Activated CD4-positive, CD25-positive, alpha-beta regulatory T cell treated with anti-CD3 and anti-CD28 coated beads, Interleukin-2, amount 50 U/mL, for 24 hours (primary cell): ENCODE data around the gene CBS.
A peak's percentile ranks its signal among the peaks of the same experiment; 100 is the strongest.
"Not testable (repeated sequence)": the region's sequence is repeated elsewhere in the genome, so short reads cannot be mapped to it uniquely, and the experiment has no call there.

Source experiments
- ATAC-seq, 2 donors: fragments of 150-1000 bp; cut with Tn5 transposase; one replicate each; pipeline ENCODE4 v1.10.0; 2021; ENCODE audit warnings: mild to moderate bottlenecking in 1 of 2, moderate library complexity in 1 of 2

The CBS gene

GRCh38 chr21:43066690-43067089 lies 8.9 kb downstream of the CBS start:
- not testable (repeated sequence) for ATAC-seq

- ATAC-seq, result not testable (repeated sequence)
These were observed 9.6 kb downstream of the CBS start for GRCh38 chr21:43065991-43066390.

- ATAC-seq, result not testable (repeated sequence)
These were observed 11.2 kb downstream of the CBS start for GRCh38 chr21:43064265-43064917.

GRCh38 chr21:43062955-43063664 lies 12.5 kb downstream of the CBS start:
- not testable (repeated sequence) for ATAC-seq

- ATAC-seq, result not testable (repeated sequence)
These were observed 22.5 kb downstream of the CBS start for GRCh38 chr21:43053112-43053511.

GRCh38 chr21:43045876-43046821 lies 29.5 kb downstream of the CBS start:
- ATAC-seq, result peak; percentile 56 to 64

GRCh38 chr21:43045165-43045875 lies 30.3 kb downstream of the CBS start:
- peak; percentile 53 to 62 for ATAC-seq

- not testable (repeated sequence) for ATAC-seq
These were observed 31.1 kb downstream of the CBS start for GRCh38 chr21:43044547-43044946.

GRCh38 chr21:43043291-43043690 lies 32.3 kb downstream of the CBS start:
- ATAC-seq, result not testable (repeated sequence)

GRCh38 chr21:43042169-43042568 lies 33.5 kb downstream of the CBS start:
- not testable (repeated sequence) for ATAC-seq

- ATAC-seq, result not testable (repeated sequence)
These were observed 37.0 kb downstream of the CBS start for GRCh38 chr21:43038659-43039044.

- ATAC-seq, result not testable (repeated sequence)
These were observed 37.5 kb downstream of the CBS start for GRCh38 chr21:43037918-43038658.

GRCh38 chr21:43036889-43037288 lies 38.7 kb downstream of the CBS start:
- not testable (repeated sequence) for ATAC-seq

GRCh38 chr21:43034826-43035225 lies 40.8 kb downstream of the CBS start:
- ATAC-seq, result no peak

- ATAC-seq, result no peak
These were observed 41.5 kb downstream of the CBS start for GRCh38 chr21:43034101-43034500.

- ATAC-seq, result no peak
These were observed 44.5 kb downstream of the CBS start for GRCh38 chr21:43031121-43031619.

- no peak for ATAC-seq
These were observed 45.9 kb downstream of the CBS start for GRCh38 chr21:43029785-43030184.

- no peak for ATAC-seq
These were observed 47.5 kb downstream of the CBS start for GRCh38 chr21:43027846-43028731.

- ATAC-seq, result no peak
These were observed 49.9 kb downstream of the CBS start for GRCh38 chr21:43025636-43026180.
